Measurements from ENCODE around the gene TMEM117.

TMEM117 gene

GRCh38 chr12:44285321-44285960, 449.6 kb downstream of the TMEM117 start:
- no peak for DNase-seq (ENCODE audit: low read depth)
- TF ChIP-seq, protein P1, sequence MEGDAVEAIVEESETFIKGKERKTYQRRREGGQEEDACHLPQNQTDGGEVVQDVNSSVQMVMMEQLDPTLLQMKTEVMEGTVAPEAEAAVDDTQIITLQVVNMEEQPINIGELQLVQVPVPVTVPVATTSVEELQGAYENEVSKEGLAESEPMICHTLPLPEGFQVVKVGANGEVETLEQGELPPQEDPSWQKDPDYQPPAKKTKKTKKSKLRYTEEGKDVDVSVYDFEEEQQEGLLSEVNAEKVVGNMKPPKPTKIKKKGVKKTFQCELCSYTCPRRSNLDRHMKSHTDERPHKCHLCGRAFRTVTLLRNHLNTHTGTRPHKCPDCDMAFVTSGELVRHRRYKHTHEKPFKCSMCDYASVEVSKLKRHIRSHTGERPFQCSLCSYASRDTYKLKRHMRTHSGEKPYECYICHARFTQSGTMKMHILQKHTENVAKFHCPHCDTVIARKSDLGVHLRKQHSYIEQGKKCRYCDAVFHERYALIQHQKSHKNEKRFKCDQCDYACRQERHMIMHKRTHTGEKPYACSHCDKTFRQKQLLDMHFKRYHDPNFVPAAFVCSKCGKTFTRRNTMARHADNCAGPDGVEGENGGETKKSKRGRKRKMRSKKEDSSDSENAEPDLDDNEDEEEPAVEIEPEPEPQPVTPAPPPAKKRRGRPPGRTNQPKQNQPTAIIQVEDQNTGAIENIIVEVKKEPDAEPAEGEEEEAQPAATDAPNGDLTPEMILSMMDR (conservative IDR thresholded peaks at IDR 0.05; ENCODE audit: low read depth, low read length): no peak
- no peak overlapping the region for H3K4me3 ChIP-seq (ENCODE audit: low read depth, low read length)

DNA sequence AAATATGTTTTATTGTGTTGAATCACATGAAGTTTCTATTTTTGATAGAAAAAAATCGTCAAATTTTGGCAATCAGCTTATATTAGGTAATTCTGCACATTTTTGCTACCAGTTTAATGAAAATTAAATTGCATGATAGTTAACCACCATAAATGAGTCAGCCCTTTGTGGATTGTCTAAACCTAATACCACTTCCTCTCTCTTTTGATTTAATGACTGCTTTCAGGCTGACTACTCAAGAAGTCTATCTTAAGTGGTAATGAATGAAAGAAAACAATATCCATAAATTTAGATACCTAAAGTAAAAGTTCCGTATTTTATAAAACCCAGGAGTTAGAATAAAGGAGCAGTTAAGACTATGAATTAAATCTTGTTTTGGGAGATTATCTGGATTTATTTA, 450.5 kb downstream of the TMEM117 start:
- DNase-seq (ENCODE audit: low read depth): no peak

DNA sequence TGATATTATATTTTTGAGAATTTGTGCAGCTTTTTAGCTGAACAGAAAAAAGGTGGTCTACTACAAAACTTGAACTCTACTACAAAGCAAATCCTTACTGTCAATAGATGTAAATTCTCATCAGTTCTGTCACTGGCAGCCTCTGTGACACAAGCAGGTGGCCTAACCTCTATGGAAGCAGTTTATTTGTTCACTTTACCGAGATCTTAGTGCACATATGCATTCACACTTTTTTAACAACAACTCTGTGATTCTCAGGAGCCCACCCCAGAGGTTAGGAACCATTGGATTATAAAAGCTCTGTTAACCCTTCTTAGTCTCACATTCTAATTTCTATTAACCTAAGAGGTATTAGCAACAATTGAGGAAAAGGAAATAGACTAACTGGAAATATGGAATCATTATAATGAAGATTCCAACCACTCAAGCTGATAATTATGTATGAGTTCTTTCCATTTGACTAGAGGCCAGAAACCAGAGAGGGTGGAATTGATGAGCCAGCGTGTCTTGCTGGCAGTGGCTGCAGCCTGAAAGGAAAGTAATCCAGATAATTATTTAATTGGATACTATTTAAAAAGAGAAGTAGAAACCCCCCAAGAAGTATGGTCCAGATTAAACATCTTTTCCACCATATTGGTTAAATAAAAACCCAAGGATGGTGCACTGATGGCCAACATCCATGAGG, 451.1 kb downstream of the TMEM117 start:
- TF ChIP-seq, protein P1 (conservative IDR thresholded peaks at IDR 0.05; ENCODE audit: low read depth, low read length): no peak
- H3K4me3 ChIP-seq (ENCODE audit: low read depth, low read length): no peak overlapping the region
- no peak for DNase-seq (ENCODE audit: low read depth)

More for the DNA sequence above, 450.5 kb downstream of the TMEM117 start:
- no peak overlapping the region for H3K4me3 ChIP-seq (ENCODE audit: low read depth, low read length)
- TF ChIP-seq, protein P1 (conservative IDR thresholded peaks at IDR 0.05; ENCODE audit: low read depth, low read length): no peak

DNA sequence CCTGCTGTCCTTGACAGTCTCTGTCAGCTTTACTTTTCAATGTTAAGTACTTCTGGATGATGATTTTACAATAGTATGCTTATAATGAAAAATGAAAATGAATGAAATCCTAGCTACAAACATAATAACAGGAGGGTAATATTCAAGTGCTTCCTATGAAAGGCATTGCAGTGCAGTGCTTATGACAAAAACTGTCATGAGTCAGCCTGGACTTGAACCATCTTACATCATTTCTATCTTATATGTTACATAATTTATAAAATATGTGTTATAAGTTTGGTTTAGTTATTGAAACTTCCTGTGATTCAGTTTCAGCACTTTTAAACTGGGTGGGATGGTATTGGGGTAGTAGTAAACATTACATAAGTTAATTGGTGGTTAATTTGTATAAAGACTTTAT, 451.7 kb downstream of the TMEM117 start:
- no peak for DNase-seq (ENCODE audit: low read depth)
- TF ChIP-seq, protein P1 (conservative IDR thresholded peaks at IDR 0.05; ENCODE audit: low read depth, low read length): no peak
- H3K4me3 ChIP-seq (ENCODE audit: low read depth, low read length): no peak overlapping the region

DNA sequence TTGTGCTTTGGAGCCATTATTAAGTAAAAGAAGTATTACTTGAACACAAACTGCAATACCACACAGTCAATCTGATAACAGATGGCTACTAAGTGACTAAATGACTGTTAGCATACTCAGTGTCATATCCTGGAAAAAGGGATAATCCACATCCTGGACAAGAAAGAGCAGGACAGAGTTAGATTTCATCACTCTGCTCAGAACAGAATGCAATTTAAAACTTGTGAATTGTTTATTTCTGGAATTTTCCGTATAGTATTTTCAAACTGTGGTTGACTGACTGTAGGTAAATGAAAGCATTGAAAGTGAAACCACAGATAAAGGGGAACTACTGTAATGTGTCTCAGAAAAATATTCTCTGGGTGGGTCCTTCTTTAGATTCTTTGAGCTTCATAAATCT, 458.8 kb downstream of the TMEM117 start:
- DNase-seq (ENCODE audit: low read depth): no peak
- H3K4me3 ChIP-seq (ENCODE audit: low read depth, low read length): no peak overlapping the region
- TF ChIP-seq, protein P1 (conservative IDR thresholded peaks at IDR 0.05; ENCODE audit: low read depth, low read length): no peak

GRCh38 chr12:44295958-44296623, 460.2 kb downstream of the TMEM117 start:
- H3K4me3 ChIP-seq (ENCODE audit: low read depth, low read length): no peak overlapping the region
- TF ChIP-seq, protein P1 (conservative IDR thresholded peaks at IDR 0.05; ENCODE audit: low read depth, low read length): no peak
- no peak for DNase-seq (ENCODE audit: low read depth)
